Osteoblast (primary cell): Measurements from ENCODE around the gene PRDM12. TPM values are rescaled to one million over a fixed set of nuclear protein-coding genes. Genes with fewer than 3 reads are reported as not detected.
A peak's percentile ranks its signal among the peaks of the same experiment; 100 is the strongest.

Experiments
- DNase-seq: peaks from one replicate; pipeline ENCODE4 v3.0.0; 2011; ENCODE audit warnings: low spot score, mixed read lengths; ENCODE audit not compliant: insufficient read length; ENCODE audit errors: missing footprints
- H2AFZ ChIP-seq: 2 replicates; pipeline ENCODE4 v1.6.0; 2011; ENCODE audit warnings: mild to moderate bottlenecking, low read length
- H3K27ac ChIP-seq: 2 replicates; pipeline ENCODE4 v1.5.1; 2011; ENCODE audit warnings: mild to moderate bottlenecking, low read depth, low read length, moderate library complexity
- H3K27me3 ChIP-seq: 2 replicates; pipeline ENCODE4 v1.6.0; 2012; ENCODE audit warnings: mild to moderate bottlenecking, control low read depth, inconsistent platforms, low read length, moderate library complexity; ENCODE audit not compliant: insufficient read depth
- H3K36me3 ChIP-seq: 2 replicates; pipeline ENCODE4 v1.5.1; 2011; ENCODE audit warnings: mild to moderate bottlenecking, low read length, control low read depth, moderate library complexity; ENCODE audit not compliant: insufficient read depth
- H3K4me1 ChIP-seq: 2 replicates; pipeline ENCODE4 v1.5.1; 2011; ENCODE audit warnings: mild to moderate bottlenecking, low read length, control low read depth, moderate library complexity; ENCODE audit not compliant: insufficient read depth
- H3K4me2 ChIP-seq: 2 replicates; pipeline ENCODE4 v1.6.0; 2011; ENCODE audit warnings: mild to moderate bottlenecking, low read length; ENCODE audit not compliant: insufficient read depth
- H3K4me3 ChIP-seq: fragments of 200-600 bp; sonication (generic); 3 replicates; pipeline ENCODE4 v1.5.1; 2012; ENCODE audit warnings: mild to moderate bottlenecking, low read length, inconsistent platforms; ENCODE audit not compliant: insufficient read depth
- H3K79me2 ChIP-seq: 2 replicates; pipeline ENCODE4 v1.6.0; 2012; ENCODE audit warnings: mild to moderate bottlenecking, low read length, control low read depth, inconsistent platforms; ENCODE audit not compliant: insufficient read depth
- H3K9me3 ChIP-seq: 2 replicates; pipeline ENCODE4 v1.5.1; 2011; ENCODE audit warnings: low read depth, low read length, control low read depth
- H4K20me1 ChIP-seq: 2 replicates; pipeline ENCODE4 v1.6.0; 2012; ENCODE audit warnings: mild to moderate bottlenecking, low read length, control low read depth; ENCODE audit not compliant: insufficient read depth
- total RNA-seq: library from RNA; depleted of rRNA; stranded (reverse); fragments of >200 nt; gene quantifications from 2 replicates; pipeline ENCODE4 v1.2.3, GENCODE V29; 2012
- TF ChIP-seq, protein P1 (sequence below): IDR thresholded peaks from 2 replicates; pipeline ENCODE4 v1.5.1; 2011; ENCODE audit warnings: mild to moderate bottlenecking, low read depth, low read length, moderate library complexity; ENCODE audit errors: extremely low read depth

PRDM12 gene
- total RNA-seq, 1 donor, result not detected

DNA sequence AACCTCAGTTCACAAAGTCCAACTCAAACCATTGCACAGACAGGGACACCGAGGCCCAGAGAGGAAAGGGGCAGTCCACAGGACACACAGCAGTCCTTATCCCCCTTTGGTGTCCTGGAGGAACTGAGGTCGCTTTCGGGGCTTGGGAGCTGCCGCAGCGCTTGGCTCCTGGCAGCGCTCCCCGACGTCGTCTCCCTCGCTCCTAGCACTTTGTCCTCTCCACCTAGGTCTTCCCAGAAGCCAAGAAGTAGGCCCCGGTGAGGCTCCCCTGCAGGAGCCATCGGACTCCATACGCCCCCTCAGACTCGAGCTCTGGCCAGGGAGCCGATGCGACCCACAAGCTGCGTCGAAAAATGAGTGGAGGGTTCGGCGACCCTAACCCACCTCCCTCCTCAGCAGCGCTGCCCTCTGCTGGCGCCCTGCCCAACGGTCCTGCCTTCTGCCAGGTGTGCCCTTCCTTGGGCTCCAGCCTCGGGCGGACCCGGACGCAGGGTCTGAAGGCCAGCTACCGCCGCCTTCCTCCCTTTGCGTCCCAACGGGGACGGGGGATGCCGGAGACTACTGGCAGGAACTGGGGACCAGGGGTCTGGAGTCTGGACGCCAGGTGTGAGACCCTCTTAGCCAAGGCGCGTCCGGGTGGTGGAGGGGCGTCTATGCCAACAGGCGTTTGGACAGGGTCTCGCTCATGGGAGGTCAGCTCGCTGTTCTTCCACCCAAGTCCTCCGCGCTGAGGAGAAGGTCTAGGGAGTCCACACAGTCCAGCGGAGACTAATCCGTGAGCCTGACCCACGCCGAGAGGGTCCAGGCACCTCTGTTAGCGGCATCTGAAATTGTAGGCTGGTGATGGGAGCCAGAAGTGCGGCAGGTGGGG, 2.1 kb upstream of the PRDM12 start:
- Histone ChIP-seq H3K27me3 (peaks cover 94% of the 10 kb centered on the region), H3K4me2 (no peak overlapping the region), H4K20me1 (no peaks in the 10 kb centered on the region), H3K27ac (no peak overlapping the region), H3K36me3 (no peaks in the 10 kb centered on the region), H2AFZ (no peak overlapping the region), H3K4me3 (no peak overlapping the region), H3K4me1 (no peaks in the 10 kb centered on the region), H3K79me2 (no peaks in the 10 kb centered on the region), H3K9me3 (no peaks in the 10 kb centered on the region)
- peak; percentile 88 for DNase-seq
- TF ChIP-seq, protein P1, sequence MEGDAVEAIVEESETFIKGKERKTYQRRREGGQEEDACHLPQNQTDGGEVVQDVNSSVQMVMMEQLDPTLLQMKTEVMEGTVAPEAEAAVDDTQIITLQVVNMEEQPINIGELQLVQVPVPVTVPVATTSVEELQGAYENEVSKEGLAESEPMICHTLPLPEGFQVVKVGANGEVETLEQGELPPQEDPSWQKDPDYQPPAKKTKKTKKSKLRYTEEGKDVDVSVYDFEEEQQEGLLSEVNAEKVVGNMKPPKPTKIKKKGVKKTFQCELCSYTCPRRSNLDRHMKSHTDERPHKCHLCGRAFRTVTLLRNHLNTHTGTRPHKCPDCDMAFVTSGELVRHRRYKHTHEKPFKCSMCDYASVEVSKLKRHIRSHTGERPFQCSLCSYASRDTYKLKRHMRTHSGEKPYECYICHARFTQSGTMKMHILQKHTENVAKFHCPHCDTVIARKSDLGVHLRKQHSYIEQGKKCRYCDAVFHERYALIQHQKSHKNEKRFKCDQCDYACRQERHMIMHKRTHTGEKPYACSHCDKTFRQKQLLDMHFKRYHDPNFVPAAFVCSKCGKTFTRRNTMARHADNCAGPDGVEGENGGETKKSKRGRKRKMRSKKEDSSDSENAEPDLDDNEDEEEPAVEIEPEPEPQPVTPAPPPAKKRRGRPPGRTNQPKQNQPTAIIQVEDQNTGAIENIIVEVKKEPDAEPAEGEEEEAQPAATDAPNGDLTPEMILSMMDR, result no peak

DNA sequence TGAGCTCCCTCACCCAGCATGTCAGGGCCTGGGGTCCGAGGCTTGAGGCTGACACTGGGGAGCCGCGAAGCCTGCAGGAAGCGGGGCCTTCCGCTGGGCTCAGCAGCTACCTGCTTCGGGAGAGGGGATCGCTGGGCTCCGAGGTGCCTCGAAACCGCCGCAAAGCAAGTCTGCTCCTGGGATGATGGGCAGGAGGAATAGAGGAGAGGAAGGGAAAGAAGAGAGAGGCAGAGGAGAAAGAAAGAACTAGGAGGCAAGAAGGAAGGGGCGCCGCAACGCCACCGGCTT, 1.5 kb upstream of the PRDM12 start:
- H3K27ac ChIP-seq, result no peak overlapping the region
- no peak overlapping the region for H2AFZ ChIP-seq
- DNase-seq, result peak; percentile 84
- no peak overlapping the region for H3K4me2 ChIP-seq
- no peak overlapping the region for H3K4me3 ChIP-seq
- H4K20me1 ChIP-seq, result no peaks in the 10 kb centered on the region
- no peaks in the 10 kb centered on the region for H3K36me3 ChIP-seq
- H3K79me2 ChIP-seq, result no peaks in the 10 kb centered on the region
- peaks cover 96% of the 10 kb centered on the region for H3K27me3 ChIP-seq
- TF ChIP-seq, protein P1, result no peak
- no peaks in the 10 kb centered on the region for H3K9me3 ChIP-seq
- H3K4me1 ChIP-seq, result no peaks in the 10 kb centered on the region

DNA sequence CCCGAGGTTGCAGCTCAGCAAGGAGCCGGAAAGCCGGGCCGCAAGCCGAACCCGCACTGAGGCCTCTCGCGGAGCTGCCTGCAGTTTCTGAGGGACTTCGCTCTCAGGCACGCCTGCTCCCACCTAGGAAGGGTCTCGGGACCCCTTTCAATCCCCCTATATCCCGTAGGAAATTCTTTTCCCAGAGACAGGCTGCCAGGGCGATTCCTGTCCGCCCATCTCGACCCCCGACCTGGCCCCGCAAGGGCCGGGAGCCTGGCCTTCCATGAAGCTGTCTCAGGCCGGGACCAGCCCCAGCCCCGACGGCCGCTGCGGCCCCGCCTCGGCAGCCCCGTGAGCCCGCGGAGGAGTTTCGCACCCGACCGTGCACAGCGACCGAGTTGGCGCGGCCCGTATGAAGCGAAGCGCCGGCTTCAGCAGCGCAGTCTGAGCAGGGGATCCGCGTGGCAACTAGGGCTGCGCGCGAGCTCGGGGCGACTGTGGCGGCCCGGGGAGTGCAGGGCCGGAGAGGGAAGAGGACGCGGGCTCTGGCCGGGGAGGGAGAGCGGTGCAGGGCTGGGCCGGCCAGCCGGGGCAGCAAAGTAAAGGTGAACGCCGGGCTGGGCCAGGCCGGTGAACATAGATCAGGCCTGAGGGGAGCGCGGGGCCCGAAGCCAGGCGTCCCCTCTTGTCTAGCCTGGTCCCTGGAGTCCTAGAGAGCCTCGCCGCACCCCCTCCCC, 977 bp upstream of the PRDM12 start:
- Histone ChIP-seq H4K20me1 (no peaks in the 10 kb centered on the region), H3K27me3 (peaks cover 96% of the 10 kb centered on the region), H2AFZ (no peak overlapping the region), H3K36me3 (no peaks in the 10 kb centered on the region), H3K4me3 (no peak overlapping the region), H3K9me3 (no peaks in the 10 kb centered on the region), H3K4me2 (no peak overlapping the region), H3K27ac (no peak overlapping the region), H3K4me1 (no peaks in the 10 kb centered on the region), H3K79me2 (no peaks in the 10 kb centered on the region)
- TF ChIP-seq, protein P1, result no peak
- DNase-seq, result peak; percentile 92

DNA sequence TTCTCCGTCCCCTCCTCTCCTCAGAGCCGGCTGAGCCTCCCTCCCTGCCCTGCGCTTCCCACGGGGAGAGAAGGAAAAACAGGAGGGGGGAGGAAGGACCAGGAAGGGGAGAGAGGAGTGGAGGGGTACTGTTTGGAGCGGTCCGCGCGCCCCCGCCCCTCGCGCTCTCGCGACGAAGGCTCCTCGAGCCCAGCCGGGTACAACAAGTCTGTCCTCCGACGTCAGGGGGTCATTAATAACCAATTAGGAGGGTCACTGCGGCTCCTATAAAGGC, 480 bp upstream of the PRDM12 start:
- no peak for DNase-seq
- TF ChIP-seq, protein P1, result no peak
- H3K27ac ChIP-seq, result no peak overlapping the region
- no peak overlapping the region for H2AFZ ChIP-seq
- H4K20me1 ChIP-seq, result no peaks in the 10 kb centered on the region
- H3K4me3 ChIP-seq, result no peak overlapping the region
- no peaks in the 10 kb centered on the region for H3K4me1 ChIP-seq
- no peak overlapping the region for H3K4me2 ChIP-seq
- no peaks in the 10 kb centered on the region for H3K9me3 ChIP-seq
- H3K27me3 ChIP-seq, result peaks cover 91% of the 10 kb centered on the region
- no peaks in the 10 kb centered on the region for H3K79me2 ChIP-seq
- H3K36me3 ChIP-seq, result no peaks in the 10 kb centered on the region
